HG02678 (cell line): ENCODE results near the gene EPHA6.
A peak's percentile ranks its signal among the peaks of the same experiment; 100 is the strongest.

ENCODE experiments used
- ATAC-seq: cut with Tn5 transposase; IDR thresholded peaks from one replicate; pipeline ENCODE4 v1.9.1; 2021; ENCODE audit warnings: mild to moderate bottlenecking, moderate library complexity; ENCODE audit not compliant: unreplicated experiment

EPHA6 gene

DNA sequence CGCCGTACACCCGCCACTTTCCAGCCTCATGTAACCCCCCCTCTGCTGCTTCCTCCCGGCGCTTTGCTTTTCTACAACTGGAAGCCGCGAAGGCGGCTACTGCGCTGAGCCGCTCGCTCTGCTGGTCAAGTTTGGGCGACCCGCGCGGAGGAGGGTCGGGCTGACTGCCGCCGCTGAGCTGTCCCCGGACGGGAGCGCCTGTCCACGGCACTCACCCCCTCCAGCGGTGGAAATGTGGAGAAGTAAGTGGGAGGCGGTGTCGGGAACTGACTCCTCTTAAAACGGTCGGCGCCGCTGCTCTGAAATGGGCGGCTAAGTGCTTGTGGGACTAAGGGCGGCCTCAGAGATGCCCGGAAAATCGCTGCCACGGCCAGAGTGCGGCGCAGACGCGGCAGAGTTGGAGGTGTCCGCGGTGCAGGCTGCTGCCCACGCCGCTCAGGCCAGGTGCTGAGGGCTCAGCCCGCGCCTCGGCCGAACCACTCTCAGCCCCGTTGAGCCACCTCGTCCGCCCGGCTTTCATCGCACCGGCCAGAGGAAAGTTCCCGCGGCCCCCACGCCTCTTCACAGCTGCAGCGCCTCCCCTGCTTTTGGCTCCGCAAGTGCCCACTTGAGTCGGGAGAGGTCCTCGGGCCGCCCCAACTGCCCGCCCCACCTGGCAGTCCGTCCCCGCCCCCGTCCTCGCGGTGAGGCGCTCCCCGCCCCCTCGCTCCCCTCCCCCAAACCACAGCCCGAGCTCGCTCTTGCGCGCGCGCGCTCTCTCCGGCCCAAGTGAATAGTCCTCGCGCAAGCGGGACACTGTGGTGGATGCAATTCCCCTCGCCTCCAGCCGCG is at the start of gene EPHA6:
Gene EPHA6, plus strand, starts transcription at position 775 of the 831 bp plus-strand sequence.
- ATAC-seq, result peak; percentile 26

DNA sequence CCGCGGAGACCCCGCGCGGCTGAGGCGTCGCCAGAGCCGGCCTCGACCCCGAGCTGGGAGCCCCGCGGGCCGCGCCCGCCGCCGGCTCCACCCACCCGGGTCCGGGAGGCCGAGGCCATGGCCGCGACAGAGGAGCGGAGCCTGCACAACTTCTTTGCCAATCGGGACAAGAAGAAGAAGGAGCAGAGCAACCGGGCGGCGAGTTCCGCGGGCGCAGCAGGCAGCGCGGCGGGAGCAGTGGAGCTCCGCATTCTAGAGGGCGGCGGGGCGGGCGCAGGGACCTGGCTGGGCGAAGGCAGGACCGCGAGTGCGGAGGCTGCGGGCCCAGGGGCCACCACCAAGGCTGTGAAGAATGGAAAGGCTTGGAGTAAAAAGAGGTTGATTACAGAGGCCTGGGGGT is 37.6 kb upstream of the EPHA6 start:
- ATAC-seq, result no peak

DNA sequence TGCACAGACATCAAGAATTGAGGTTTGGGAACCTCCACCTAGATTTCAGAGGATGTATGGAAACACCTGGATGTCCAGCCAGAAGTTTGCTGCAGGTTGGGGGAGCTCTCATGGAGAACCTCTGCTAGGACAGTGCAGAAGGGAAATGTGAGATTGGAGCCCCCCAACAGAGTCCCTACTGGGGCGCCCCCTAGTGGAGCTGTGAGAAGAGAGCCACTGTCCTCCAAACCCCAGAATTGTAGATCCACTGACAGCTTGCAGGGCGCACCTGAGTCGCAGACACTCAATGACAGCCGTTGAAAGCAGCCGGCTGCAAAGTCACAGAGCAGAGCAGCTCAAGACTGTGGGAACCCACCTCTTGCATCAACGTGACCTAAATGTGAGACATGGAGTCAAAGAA is 34.6 kb upstream of the EPHA6 start:
- no peak for ATAC-seq

DNA sequence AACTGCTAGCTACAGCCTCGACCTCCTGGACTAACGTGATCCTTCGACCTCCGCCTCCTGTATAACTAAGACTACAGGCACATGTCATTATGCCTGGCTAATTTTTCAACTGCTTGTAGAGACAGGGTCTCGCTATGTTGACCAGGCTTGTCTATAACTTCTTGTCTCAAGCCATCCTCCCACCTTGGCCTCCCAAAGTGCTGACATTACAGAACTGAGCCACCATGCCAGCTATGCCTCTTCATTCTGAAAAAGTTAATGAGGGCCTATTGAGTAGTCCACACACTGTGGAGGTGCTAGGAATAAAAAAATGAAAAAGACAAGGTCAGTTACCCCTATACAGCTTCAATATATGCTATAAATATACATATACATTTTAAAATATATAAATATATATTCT is 18.3 kb upstream of the EPHA6 start:
- ATAC-seq, result no peak

DNA sequence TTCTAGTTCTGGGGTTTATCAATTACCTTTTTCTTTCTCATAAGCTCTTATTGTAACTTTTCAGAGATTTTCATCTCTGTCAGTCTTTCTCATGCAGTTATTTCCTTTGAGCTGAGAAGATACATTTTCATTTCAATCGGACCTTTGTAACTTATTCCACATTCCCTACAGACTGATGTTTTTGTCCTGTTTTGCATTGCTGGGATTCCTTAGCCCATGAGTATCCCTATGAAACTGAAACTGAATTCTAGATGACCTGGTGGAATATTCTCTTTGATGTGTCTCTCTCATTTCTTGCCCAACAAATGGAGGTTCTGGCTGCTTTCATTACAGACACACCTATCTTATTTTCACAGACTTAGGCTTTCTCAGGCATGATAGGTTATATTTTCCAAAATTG is 10.5 kb upstream of the EPHA6 start:
- ATAC-seq, result no peak

DNA sequence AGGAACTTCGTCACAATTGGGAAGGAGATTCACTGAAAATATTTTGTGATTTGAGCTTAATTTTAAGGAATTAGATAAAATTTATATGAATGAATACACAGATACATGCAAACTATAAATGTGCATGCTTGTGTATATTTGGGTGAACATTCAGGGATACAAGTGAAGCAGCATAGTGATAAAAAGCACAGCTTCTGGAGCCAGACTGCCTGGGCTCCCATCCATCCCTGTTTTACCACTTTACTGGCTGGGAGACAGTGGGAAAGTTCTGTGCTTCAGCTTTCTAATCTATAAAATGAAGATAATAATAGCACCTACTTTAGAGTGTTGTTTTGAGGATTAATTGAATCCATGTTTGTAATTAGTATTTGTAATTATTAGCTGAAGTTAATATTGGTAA is 8.1 kb upstream of the EPHA6 start:
- no peak for ATAC-seq

DNA sequence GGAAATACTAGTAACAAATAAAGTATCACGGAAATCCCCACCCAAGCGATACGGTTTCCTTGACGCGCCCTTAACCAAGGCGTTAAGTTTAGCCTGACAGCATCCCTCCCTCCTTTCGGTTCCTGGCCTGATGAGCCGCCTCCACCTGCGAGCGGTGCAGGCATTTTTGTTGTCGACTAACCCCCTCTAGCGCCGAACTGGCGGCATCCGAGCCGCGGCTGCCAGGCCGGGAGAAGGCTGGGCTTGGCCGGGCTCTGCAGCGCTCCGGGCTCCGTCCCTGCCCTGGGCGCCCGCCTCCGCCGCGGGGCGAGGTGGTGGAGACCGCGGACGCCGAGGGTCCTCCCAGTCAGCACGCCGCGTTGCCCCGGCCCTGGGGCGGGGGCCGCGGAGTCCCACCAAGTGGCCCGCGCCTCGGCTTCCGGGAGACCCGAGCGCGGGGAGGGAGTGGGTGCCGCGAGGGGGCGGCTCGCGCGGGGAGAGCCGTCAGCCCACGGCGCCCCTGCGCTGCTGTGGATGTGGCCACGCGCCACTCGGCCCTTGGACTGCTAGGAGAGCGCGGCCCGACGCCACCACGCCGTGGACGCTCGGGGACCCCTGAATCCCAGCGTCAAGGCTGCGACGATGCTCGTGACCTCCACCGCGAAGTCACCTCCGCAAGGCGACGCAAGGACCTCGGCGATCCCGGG is 1.1 kb upstream of the EPHA6 start:
- peak; percentile 96 for ATAC-seq

DNA sequence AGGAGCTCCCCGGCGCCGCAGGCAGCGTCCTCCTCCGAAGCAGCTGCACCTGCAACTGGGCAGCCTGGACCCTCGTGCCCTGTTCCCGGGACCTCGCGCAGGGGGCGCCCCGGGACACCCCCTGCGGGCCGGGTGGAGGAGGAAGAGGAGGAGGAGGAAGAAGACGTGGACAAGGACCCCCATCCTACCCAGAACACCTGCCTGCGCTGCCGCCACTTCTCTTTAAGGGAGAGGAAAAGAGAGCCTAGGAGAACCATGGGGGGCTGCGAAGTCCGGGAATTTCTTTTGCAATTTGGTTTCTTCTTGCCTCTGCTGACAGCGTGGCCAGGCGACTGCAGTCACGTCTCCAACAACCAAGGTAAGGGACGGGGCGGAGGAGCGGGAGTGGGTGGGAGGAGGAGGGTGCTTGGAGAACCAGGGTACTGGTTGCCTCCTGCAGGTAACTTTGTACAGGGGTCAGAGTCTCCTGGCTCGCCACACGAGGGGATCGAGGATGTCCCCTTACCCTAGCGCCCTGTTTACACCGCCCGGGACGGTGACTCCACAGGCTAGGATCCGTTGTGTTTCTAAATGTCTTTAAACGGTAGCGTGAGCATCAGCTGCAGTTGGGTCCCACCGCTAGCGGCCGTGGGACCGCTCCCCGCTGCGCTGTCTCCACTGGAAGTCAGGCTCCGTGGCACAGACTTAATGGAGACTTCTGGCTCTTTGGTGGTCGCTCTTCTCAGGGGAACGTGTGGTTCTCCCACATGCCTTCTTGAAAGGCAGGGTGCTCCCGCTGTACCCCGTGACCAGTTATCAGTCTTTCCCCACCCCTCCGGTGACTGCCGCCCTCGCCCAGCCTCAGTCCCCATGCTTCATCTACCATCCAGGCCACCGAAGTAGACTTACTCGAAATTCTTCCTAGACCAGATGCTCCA is 515 bp downstream of the EPHA6 start:
- ATAC-seq, result no peak

DNA sequence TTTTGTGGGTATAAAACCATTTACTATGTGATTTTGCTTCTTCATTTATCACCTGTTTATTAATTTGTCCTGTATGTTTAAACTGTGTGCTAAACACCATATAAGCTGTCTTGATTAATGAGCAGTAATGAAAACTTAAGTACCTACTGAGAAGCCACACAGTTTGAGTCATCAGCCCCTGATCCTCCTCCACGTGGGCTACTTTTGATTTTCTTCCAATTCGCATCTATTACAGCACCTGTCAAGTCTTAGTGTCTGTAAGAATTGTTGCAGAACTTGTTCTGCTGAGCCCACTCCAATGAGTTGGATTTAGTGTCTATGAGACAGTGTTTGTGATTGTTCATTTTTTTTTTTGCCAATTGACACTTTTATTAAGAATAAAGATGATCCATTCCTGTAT is 16.8 kb downstream of the EPHA6 start:
- no peak for ATAC-seq

DNA sequence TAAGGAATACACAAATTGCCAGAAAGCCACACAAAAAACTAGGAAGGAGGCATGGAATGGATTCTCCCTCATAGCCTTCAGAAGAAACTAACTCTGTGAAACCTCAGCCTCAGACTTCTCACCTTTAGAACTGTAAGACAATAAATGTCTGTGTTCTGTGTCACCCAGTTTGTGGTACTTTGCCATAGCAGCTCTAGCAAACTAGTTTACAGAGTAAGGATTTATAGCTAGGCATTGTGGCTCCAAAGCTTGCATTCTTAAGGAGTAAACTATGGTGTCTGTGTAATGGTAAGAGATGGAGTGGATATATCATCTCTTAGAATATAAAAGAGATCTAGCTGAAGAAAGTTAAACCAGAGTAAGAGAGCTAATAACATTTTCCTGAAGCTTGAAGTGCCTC is 18.9 kb downstream of the EPHA6 start:
- ATAC-seq, result no peak

DNA sequence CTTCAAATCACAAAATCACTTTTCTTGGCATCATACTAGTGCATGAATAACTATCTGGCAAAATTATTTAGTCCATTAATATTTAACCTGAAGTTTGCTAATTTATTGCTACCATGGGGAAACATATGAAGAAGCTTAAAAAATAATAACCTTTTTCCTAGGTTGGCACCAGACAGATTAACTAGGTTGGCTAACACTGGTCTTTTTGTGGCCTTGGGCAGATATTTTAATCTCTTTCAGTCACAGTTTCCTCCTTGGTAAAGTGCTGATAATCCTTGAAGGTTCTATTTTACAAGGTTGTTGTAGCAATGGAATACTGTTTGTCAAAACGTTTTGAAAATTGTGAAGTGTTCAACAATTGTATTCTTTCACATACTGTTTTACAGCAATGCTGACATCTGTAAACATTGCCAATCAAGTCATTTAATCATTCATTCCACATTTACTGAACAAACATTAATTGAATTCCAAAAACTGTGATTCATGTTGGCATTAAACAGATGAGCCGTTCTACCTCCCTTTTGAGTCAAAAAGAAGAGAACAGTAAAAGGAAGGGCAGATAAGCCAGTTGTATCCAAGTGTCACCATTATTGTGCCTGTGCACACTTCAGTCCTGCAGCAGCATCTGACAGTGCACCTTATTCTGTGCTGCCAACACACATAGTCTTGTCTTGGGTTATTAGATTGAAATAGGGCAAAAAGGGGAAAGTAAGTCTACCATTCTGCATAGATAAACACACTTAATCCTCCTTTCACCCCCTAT is 21.9 kb downstream of the EPHA6 start:
- no peak for ATAC-seq

DNA sequence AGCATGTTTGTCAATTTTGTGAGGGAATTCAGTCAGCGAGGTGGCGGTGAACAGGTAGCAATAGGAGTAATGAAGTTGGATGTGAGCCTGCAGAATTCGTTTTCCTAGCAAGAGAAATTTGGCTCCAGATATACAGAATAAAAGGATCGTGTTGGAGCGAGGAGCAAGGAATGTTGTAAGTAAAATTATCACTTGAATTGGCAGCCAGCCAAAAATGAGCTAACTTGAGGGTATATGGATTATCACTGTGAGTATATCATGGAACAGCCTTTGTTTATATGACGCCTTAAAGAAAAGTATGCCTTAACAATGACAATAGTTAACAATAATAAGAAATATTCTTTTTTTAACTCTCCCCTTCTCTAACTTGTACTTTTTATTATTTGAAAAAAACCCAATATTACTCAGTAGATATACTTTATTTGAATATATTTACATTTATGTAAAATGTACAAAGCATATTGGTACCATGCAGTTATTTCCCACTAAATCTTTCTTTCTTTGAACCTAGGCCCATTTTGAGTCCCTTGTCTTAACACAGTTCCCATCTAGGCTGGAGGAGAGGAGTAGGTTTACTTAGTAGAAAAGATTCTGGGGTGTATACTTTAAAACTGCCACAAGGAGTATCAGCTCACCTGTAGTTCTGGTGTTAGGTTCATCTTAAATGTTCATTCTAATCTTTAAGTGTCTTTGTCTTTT is 29.3 kb downstream of the EPHA6 start:
- ATAC-seq, result no peak

DNA sequence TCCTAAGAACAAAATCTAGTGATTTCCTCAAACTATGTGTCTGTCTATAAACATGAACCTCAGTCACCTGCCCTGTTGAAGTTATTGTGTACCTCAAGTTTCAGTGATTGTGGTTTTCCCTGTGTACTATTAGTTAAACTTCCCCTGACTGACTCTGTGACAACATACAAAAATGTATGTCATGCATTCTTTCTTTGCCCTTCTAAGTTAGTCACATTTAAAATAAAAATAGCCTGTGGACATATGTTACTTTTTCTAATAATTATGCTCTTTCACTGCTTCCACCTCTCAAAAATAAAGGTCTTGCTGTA is 29.8 kb downstream of the EPHA6 start:
- ATAC-seq, result no peak

DNA sequence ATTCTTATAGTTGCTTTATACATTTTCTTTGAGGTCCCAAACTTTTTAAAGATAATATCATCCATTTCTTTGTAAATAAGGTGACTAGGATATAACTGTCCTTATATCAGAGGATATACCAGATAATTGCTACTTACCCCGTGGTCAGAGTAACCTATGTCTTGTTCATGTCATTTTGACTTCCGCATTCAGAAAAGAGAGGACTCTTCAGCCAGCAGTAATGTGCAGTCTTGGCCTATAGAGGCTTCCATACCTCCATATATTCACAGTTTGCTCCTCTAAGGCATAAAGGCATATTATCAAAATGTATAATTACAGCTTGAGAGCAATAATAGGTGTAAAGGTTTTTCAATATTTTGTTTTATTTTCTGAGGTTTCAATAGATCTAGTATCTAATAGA is 38.5 kb downstream of the EPHA6 start:
- ATAC-seq, result no peak

DNA sequence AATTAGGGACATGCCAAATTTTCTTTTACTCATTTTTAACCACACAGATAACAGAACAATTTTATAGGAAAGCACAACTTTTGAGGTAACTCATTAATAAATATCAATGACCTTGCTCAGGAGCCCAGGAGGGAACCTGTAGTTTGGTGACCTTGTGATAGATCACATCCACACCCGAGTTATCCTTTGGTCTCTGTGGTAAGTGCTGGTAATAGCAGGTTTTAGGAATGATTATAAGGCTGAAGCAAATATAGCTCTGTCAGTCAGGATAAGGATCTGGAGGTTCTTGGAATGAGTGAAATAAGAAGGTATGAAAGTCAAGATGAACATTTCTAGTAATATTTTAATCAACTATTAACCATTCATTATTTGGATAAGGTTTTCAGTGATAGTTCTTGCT is 46.5 kb downstream of the EPHA6 start:
- no peak for ATAC-seq

DNA sequence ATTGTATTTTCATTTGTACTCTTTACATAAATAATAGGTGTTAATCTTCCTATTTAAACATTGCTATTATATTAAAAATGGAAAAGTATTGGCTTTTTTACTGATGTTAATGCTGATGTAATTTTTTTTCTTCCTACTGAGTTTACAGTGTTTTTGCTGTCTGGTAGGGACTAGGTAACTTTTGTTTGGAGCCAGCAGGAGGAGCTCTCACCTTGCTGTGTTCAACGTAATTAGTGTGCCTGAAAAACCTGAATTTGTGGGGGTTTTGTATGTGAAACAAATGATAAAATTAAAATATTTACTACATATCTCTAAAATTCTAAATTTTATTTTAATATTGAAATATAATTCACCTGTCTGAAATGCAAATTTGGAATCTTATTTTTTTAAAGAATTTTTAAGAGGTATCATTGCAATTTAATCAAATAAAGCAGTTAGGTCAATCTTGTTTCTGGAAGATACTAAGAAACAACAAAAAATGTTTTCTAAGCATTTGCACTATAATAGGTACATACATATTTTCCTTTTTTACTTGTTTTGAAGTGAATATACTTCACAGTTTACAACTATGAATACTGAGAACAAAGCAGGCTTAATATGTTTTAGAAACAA is 48.8 kb downstream of the EPHA6 start:
- ATAC-seq, result no peak

DNA sequence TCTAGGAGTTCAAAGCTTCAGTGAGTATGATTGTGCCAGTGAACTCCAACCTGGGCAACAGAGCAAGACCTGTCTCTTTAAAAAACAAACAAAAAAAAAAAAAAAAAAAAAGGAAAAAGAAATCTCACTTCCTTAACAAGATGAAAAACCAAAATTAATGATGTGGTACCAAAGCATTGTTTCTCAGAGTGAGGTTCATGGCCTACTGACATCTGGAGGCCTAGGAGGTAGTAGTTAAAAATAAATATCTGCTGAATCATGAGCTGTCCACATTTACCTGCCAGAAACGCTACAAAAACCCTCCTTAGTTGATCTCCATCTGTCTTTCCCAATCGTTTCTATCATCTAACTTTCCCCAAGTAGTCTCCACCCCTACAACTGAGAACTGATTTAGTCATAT is 51.2 kb downstream of the EPHA6 start:
- no peak for ATAC-seq

DNA sequence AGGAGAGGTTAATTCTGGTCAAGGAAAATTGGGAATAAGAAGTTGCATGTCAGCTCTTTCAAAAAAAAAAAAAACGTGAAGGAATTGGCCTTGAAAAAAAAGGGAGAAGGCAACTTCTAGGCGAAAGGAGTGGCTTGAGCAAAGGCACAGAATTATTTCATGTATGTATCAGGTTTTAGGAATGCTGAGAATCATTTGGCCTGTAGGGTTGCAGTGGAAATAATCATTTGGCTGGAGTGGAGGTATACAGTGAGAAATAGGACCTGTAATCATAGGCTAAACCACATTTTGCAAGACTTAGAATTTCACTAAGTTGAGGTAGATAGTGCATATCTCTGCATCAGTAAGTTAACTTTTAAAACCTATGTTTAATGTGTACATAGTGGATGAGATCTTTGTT is 54.9 kb downstream of the EPHA6 start:
- ATAC-seq, result no peak

DNA sequence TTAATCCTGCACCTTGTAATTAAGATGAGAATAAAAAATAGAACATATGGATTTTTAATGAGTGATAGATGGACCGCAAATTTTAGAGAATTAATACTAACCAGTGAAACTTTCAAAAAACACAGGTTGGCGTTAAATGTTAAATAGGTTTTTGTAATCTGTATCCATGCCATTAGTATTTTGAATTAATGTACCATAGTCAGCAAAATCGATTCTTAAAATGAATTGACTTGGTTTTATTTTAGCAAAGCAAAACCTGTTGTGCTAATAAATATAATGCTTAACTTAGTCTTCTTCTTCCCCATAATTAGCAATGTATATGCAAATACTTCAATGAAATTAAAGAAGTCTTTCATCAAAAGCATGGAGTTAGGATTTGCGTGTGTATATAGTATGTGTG is 63.1 kb downstream of the EPHA6 start:
- no peak for ATAC-seq

DNA sequence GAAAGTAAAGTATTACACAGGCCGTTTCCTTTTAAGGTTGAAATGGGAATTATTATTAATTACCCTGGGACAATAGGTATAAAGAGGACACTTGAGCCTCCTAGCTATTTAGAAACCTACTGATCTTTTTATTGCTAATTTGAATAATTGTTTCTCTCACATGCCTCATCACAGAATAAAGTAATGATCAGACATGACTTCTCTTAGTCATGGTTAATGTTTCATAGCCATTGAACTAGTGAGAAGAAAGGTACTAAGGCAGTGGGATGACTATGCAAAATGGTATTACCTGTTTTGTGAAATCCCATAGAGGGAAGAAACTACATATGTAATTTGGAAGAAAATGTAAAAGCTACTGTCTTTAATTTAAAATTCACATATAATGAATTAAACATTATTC is 85.6 kb downstream of the EPHA6 start:
- ATAC-seq, result no peak
